Pulmonary artery endothelial cell (primary cell): ENCODE results near the gene SLC25A18. TPM values are rescaled to one million over a fixed set of nuclear protein-coding genes. Genes with fewer than 3 reads are reported as not detected.

Experiments used
- DNase-seq: peaks from one replicate; pipeline ENCODE4 v3.0.0-alpha.2; 2011; ENCODE audit warnings: low read depth, low spot score
- total RNA-seq: library from RNA; depleted of rRNA; stranded (reverse); fragments of >200 nt; gene quantifications from 2 replicates; pipeline ENCODE4 v1.2.3, GENCODE V29; 2014

SLC25A18 gene
- total RNA-seq, 1 donor from 2014 or later, result not detected

DNA sequence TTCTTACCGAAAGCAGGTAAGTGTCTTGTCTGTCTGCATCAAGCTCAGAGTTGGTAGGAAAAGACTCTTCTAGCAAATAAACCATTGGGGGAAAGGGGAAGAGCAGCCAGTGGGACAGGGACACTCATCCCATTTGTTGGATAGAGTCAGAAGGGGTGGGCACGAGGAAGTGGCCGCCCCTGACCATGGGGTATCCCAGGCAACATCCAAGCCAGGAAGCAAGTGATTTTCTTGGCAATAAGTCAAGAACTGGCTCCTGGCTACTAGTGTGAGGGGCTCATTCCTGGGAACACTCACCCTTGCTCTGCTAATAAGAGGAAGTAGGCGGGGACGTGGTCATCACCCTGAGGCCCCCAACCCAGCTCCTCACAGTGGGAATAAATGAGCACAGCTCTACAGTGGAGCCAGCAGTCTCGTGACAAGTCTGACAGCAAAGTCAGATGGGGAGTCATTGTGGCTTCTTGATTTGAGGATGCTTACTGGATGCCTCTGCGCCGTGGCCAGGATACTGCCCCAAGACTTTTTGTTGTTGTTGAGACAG lies 6.7 kb downstream of the SLC25A18 start:
- DNase-seq, result no peak

DNA sequence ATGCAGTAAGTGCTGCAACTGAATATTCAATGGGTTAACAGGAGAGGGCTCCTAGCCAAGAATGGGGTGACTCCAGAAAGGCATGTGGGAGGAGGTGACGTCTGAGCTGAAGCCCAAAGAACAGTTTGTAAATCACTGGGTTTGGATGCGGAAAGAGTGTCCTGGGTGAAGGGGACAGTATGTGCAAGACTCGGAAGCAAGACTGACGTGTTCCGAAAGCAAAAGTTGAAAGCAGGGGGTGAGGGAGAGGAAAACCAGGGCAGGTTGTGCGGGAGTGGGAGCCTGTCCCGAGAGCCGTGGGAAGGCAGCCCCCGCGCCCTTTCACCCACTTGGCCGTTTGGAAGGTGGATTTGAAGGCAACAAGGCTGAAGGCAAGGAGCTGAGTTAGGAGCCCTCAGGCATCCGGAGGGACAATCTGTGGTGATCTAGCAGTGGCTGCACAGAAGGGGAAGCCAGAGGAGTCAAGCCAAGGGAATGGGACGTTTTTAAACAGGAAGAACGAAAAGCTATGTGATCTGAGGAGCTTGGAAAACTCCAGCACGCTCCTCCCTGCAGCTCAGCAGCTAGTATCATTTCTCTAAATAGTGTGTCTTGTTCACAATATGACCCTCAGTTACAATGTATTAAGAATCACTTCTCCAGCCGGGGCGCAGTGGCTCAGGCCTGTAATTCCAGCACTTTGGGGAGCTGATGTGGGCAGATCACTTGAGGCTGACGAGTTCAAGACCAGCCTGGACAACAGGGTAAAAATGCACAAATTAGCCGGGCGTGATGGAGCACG lies 7.7 kb downstream of the SLC25A18 start:
- DNase-seq, result no peak

GRCh38 chr22:17575151-17575550 lies 11.9 kb downstream of the SLC25A18 start:
- DNase-seq, result no peak

- no peak for DNase-seq
Observed at GRCh38 chr22:17575681-17576080, 12.4 kb downstream of the SLC25A18 start.

- no peak for DNase-seq
Observed at GRCh38 chr22:17576470-17576869, 13.2 kb downstream of the SLC25A18 start.

DNA sequence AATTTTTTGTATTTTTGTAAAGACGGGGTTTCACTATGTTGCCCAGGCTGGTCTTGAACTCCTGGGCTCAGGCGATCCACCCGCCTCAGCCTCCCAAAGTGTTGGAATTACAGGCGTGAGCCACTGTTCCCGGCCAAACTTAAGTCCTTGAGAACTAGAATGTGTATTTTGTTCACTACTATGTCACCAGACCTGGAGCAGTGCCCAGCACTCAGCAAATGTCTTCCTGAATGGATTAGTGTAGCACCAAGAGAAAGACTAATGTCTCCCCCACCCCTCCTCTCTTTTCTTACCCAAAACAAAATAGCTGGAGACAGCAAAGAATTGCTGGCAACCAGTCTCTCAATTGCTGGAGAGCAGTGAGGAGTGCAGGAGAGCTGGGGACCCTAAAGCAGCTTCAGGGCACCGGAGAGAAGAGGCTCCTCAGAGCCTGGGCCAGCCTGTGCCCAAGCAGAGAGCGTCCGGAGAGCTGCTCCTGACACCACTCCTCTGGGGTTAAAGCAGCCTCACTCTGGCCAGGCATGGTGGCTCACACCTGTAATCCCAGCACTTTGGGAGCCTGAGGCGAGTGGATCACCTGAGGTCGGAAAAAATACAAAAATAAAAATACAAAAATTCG lies 14.9 kb downstream of the SLC25A18 start:
- DNase-seq, result no peak

GRCh38 chr22:17579535-17579981 lies 16.3 kb downstream of the SLC25A18 start:
- no peak for DNase-seq

- no peak for DNase-seq
Observed at GRCh38 chr22:17580441-17581031, 17.2 kb downstream of the SLC25A18 start.

- DNase-seq, result no peak
Observed at GRCh38 chr22:17581056-17581455, 17.8 kb downstream of the SLC25A18 start.

DNA sequence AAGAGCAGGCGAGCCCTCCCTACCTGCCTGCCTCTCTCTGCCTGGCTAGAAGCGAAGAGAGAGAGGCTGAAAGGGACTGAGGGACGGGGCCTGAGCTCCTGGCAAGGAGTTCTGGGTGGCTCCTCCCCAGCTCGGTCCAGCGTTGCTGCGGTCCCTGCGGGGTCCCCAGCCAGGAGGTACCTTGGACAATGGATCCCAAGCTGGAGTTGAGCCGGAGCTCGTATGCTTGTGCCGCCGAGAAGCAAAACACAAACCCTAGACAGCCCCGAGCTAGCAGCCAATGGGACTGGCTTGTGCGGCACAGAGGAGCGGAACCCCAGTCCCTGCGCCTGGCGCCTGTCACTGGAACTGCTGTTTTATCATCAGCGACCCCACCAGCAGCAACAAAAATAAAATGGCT lies 18.3 kb downstream of the SLC25A18 start:
- no peak for DNase-seq

- DNase-seq, result no peak
Observed at GRCh38 chr22:17583151-17583550, 19.9 kb downstream of the SLC25A18 start.

- no peak for DNase-seq
Observed at GRCh38 chr22:17586831-17587440, 23.6 kb downstream of the SLC25A18 start.

DNA sequence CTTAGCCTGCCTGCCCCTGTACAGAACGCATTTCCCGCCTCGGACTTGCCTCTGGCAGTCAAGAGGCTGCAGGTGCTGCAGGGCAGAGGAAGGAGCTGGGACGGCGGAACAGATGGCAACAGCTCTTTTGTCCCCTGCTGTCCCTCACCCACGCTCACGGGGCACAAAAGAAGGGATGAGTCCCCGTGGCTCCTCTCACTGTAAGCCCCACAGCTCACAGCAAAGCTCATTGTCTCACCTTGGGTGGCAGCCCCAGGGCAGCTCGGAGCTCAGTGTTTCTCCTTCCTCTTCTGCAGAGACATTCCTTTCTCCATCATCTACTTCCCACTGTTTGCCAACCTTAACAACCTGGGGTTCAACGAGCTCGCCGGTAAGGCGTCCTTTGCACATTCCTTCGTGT lies 24.3 kb downstream of the SLC25A18 start:
- DNase-seq, result no peak

- DNase-seq, result no peak
Observed at GRCh38 chr22:17588606-17589005, 25.3 kb downstream of the SLC25A18 start.

- DNase-seq, result no peak
Observed at GRCh38 chr22:17589810-17590375, 26.6 kb downstream of the SLC25A18 start.

- DNase-seq, result no peak
Observed at GRCh38 chr22:17590586-17590985, 27.3 kb downstream of the SLC25A18 start.

DNA sequence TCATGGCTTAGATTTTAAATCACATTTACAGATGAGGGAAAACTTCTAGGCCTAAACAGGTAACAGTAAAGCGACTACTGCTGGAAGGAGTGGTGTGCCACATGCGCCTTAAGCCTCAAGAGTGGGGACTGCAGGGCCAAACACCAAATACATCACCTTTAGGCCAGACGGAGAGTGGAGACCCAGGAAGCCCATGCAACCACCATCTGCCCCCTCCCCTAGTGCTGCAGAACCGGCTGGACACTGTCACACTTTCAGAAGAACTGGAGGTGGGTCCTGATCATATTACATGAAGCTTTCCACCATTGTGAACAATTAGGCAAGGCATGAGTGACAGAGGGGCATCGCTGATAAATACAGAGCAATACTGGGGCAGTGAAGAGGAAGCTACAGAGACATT lies 28.9 kb downstream of the SLC25A18 start:
- no peak for DNase-seq

- no peak for DNase-seq
Observed at GRCh38 chr22:17596226-17596625, 32.9 kb downstream of the SLC25A18 start.

- no peak for DNase-seq
Observed at GRCh38 chr22:17597217-17597616, 33.9 kb downstream of the SLC25A18 start.

GRCh38 chr22:17598318-17598717 lies 35.0 kb downstream of the SLC25A18 start:
- no peak for DNase-seq

DNA sequence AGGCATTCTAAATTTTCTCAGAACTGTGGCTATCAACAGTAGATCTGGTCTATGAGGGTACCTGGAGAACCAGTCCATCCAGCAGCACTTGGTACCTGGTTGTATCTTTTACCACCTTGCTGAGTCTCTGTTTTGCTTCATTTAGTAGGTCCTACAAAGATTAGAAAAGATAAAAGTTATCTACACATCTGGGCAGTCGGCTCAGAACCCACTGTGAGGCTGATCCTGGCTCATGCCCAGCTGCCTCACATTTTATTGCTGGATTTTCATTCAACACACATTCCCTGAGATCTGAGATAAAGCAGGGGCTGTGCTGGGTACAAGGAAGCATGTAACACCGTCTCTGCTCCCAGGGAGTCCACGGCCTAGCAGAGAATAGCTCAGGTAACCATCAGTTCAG lies 37.7 kb downstream of the SLC25A18 start:
- DNase-seq, result no peak

DNA sequence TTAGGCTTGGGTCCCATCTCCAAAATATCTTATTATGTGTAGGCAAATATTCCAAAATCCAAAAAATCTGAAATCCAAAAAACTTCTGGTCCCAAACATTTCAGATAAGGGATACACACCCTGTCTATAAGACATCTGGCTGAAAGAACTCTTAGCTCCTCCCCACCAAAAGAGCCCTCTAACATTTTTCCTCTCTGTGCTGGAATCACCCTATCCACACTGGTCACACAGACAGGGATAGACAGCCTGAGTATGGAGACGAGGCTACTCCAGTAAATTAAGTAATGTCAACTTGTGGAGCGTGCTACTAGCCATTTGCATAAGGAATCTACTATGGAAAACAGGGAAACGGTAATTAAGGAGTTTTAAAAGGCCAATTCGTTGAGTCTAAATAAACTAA lies 40.4 kb downstream of the SLC25A18 start:
- no peak for DNase-seq
